AML-193 (cell line): ENCODE data around the gene CDK14.

Experiments
- DNase-seq, 2 experiments: peaks; one replicate each; lab custom pipeline; 2025; lab: John Stamatoyannopoulos, UW

The CDK14 gene

DNA sequence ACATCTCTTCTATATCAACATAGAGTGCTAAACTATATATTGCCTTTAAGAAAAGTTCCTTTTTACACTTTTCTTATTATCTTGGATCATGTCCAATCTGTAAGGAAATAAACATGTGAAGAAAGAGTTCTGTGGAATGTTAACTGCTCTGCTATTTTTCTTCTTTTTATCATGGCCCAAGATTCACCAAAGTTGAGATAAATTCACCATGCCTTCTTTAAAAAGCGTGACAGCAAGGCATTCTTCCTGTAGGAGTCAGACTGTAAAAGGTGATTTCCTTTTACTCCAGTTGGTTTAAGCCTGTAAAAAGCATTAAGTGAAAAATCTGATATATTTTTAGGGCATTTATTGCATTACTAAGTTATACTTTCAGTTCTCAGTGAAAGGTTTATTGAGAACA, 502.4 kb downstream of the CDK14 start:
- DNase-seq = no peak

DNA sequence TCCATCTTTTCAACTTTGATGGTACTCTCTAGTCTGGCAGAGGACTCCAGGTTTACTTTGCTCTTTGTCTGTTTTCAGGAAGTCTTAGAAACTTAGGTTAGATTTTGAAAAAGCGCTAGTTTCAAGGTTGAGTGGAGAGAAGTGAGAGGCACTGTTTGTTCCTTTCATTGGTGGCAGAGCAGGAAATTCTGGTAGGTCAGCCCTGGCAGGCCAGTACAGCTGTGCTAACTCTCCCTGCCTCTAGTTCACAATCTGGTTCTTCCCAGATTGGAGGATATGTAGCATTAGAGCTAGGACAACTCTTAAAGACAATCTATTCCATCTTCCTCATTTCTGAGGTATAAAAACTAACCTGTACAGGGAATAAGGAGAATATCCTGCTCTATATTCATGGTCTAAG, 507.2 kb downstream of the CDK14 start:
- no peak for DNase-seq

DNA sequence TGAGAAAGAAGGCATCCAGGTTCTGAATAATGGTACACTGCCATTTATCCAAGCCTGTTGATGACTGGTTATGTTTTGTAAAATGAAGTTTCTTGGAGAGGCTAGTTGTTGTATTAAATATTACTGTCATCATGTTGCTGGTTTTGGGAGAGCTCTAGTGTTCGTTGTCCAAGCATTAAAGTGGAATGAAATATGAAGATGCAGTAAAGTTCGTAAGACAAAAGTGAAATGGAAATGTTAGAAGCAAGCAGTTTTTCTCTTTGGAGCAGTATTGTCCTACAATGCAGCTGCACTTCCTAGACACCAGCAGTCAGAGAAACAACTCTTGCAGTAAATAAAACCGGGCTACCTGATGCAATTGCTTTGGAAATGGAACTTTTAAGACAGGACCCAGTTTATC, 511.3 kb downstream of the CDK14 start:
- no peak for DNase-seq

DNA sequence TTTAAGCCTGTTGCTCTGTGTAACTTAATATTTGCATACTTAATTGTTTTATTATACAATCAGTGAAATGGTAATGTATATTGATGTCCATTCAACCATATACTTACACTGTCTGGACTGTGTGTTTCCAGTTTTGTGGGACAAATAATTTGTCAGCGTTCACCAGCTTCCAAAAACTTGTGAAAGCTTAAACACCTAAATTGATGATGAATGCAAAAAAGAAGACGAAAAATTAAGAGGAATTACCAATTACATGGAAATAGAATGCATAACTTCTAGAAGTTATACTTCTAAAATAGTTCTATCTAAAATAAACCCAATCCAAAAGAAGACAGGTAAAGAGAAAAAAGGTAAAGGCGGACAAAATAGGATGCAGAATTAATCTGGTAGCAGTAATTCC, 513.1 kb downstream of the CDK14 start:
- DNase-seq = no peak

DNA sequence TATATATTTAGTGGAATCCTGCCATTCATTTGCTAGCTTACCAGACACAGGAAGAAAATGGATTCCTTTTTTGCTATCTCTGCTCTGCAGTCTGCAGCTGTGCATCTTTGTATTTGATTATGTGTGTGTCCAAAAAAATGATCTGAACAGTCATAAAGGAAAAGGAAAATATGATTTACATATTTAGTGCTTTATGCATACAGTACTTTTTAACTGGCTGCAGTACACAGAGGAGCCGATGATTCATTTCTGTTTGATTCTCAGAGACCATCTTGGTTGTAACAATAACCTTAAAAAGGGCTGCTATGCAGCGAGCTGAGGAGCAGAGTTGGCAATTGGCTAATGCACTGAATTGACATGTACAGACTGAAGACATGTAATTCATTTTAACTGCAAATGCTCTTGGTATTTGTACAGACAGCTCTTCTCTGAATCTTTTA, 516.8 kb downstream of the CDK14 start:
- no peak for DNase-seq

DNA sequence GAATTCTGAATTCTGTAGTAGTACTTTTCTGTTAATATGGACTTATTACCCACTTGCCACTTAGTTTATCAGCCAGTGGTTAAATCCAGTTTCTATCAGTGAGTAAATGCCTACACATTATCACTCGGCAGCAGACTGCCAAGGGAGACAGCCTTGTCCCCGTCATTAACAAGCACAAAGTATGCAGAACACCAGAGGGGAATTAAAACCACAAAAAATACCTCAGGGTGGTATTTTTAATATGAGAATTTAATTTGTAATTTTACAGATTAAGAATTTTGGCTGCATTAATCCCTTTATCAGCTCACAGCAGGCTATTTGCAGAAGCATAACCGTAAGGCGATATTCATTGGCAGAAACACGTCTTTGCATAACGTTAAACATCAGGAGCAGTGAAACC, 518.1 kb downstream of the CDK14 start:
- no peak for DNase-seq

DNA sequence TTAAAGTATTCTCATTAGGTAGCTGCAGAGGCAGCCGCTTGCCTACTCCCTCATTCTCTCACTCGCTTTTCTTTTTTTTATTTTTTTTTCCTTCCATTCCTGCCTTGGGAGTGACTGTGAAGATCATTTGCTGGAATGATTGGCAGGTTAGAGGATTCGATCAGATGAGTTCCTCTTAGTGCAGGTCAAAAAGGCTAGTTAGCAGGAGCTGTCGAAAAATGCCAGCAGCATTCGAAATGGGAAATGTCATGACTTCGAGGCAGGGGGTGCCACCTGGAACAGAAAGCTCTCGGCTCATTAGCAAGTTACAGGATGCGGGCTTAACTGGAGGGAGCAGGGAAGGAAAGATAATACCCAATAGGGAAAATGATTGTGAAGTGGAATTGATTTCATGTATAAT, 530.6 kb downstream of the CDK14 start:
- no peak for DNase-seq

DNA sequence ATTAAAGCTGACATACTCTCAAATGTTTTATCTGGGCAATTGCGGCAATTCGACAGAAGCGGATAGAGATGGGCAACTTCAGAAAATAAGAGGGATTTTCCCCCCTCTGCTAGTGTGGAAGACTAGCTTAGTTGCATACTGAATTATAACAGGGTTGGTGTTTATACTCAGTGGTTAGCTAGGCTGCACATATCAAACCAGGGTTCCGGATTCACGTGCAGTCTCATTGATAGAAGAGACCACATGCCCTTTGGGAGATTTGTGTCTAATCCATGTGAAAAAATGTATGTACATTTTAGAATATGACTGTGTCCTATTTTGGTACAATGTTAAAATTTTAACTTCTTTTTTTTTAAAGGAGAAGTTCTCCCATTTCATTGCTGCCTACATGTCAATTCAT, 531.2 kb downstream of the CDK14 start:
- no peak for DNase-seq

DNA sequence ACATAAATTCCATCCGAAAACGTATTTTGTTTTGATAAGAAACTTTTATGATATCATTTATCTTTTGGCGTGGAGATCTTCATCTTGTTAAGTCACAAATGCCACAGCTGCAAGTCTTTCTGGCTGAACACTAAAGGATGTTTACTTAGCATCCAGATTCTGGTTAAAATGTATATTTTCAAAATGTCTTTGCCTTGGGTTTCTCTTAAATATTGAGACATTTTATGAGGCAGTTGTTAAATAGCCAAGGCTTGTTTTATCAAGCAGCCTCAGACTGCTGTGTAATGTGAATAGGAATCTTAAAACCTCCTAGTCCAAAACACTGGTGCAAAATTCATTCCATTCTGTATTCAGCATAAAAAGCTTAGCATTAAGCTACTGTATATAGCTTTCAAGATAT, 531.8 kb downstream of the CDK14 start:
- no peak for DNase-seq

DNA sequence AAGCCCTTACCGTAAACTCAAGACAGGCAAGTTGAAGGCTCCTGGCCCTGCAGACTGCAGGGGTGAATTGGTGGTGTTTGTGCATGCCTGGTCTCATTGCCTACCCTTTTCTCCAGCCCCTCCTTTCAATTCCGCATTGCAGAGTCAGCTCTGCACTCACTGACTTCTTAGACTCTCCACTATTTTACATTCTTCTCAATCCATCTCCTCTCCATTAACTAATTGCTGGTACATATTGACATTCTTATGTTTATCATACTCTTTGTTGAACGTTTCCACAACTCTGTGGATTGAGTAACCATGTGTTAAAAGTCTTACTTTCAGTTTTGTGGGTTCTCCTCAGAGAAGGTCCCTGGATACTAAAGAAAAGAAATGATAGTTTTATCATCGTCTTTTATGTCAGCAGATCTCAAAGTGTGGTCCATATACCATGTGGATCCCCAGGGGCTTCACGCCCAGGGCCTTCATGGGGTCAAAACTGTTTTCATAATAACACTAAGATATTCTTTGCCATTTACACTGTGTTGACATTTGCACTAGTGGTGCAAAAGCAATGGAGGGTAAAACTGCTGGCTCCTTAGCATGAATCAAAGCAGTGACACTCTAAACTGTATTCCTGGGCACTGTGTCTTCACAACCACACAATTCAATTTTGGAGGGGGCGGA, 532.7 kb downstream of the CDK14 start:
- no peak for DNase-seq

DNA sequence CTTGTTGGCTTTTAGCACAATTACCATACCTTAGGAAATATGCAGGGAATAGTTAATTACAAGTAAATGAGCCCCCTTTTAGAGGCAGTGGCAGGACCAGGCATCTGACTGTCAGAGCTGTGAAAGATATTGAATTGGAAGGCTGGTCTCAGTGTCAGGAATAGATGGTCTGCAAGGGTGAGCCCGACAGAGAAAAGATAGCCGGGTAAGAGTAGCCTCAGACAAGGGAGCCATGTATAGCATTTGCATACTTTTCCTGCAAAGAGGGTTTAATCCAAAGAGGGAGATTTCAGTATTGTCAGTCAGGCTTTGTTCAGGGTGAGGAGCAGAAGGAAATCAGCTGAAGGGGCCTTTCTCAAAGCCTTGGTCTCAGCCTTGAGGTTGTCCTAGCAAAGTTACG, 539.2 kb downstream of the CDK14 start:
- no peak for DNase-seq

DNA sequence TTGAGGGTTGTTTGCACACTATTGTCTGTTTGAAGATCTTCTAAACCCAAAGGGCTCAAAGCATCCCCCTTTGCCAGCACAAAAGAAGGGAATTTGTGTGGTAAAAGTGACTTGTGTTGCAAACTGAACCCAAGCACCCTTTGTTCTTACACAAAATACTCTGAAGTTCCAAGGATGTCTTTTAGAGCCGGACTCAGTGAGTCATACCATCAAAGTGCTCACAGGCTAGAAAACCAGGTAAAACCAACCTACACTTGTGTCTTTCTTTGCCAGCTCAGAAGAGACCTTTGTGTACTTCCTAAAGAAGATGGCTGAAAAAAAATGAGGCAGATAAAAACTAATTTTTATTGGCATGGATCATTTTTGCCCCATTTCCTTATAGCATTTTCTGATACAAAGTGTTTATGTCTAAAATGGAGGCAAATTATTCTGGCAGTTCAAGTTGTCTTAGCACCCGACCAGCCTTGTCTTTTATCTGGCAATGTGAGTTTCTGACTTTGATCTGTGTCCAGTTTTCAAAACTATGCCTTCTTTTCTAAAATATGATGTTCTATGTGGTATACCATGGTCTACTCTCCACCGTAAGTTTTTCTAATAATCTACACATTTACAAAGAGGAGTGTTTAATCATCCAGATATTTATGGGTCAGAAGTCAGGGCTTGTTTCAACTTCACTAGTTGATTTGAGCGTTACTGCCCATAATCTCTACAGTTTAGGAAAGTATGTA, 539.7 kb downstream of the CDK14 start:
- DNase-seq = no peak

DNA sequence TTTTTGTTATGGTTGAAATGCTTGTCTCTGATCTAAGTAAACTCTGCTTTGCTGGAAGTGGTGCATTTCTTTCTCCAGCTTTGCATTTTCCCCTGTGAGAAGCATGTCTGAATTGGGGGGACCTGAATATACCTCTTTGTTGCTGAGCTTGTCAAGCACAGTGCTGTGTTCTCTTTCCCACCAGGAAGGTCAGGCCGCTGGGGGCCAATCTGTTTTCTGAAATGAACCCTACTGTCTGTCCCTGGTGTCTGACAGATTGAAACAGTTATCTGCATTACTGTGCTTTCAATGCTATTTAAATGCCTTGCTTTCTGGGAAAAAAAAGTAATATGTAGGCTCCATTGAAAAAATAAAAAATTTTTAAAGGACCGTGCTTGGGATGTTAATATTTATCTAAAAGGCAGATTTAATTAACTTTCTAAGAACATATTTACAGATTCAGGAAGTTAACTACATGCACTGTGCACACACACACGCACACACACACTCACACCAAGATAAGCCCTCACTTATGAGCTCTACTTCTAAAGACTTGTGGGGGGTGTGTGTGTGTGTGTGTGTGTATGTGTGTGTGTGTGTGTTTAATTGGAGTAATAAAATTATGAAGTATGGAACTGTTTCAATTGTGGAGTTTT, 541.1 kb downstream of the CDK14 start:
- no peak for DNase-seq

DNA sequence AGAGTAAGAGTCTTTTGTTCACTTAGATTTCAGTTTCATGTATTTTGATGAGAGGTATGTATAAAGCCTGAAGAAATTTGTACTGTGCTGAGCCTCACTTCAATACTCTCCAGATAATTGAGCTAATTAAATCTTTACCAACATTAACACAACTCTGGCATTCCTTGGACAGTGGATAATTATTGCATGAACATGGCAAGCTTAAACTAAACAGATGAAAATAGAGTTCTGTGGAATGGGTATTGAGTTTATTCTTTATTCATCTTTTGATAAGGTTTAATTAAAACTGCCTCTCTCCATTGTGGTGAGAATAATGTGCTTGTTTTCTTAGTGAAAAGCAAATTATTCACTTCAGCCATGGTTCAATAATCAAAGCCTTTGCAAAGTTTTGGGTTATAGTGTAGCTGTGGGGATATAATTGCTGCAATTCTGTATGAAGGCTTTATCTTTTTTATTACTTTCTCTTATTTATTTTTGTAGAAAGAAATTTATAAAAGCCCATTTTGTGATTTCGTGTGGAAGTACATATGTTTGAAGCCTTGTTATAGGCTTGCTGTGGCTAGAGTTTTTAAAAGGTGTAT, 541.8 kb downstream of the CDK14 start:
- no peak for DNase-seq

DNA sequence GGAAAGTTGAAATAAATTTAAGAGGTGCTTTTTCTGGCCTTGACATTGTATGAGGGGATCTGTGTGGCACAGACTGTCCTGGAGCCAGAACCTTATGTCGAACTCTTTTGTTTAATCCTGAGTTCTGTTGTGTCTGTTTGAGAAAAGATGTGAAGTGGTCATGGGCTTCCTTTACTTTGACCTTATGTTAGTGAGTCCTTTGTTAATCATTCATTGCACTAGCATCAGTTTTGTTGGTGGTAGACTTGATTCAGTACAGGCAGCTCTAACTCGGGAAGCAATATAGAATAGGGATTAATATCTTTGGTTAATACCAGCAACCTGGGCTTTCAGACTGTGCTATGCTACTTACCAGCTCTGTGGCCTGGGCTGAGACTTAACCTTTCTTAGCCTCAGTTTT, 544.2 kb downstream of the CDK14 start:
- no peak for DNase-seq

DNA sequence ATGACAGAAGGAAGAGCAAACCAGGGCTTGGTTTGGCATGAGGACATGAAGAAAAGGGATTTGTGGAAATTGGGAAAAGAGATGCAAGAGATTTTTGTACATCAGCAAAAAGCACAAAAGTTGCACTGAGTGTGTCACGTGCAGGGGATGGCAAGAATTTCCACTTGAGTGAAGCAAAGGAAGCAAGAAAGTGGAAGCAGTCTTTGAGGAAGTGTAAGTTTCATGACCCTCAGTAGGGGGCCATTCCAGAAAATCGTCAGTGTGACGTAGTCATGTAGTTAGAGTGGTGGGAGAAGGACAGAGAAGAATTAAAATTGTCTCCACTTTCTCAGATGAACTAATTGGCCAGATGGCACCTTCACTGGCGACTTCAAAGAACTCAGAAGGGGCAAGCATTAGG, 544.9 kb downstream of the CDK14 start:
- no peak for DNase-seq

DNA sequence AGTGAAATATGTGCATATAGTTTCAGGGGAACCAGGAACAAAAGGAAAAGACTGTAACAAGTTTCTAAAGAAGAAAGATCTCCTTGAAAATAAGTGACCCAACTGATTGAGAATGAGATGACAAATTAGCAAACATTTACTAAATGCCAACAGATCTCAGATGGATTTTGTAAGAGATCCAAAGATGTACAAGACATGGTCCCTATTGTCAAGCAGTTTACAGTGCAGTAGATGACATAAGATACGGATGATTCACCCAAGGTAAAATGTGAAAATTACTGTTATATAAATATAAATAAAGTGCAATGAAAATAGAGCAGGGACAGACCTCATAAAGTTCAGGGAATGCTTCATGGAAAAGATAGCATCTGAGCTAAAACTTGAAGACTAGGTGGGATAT, 546.6 kb downstream of the CDK14 start:
- DNase-seq = no peak

DNA sequence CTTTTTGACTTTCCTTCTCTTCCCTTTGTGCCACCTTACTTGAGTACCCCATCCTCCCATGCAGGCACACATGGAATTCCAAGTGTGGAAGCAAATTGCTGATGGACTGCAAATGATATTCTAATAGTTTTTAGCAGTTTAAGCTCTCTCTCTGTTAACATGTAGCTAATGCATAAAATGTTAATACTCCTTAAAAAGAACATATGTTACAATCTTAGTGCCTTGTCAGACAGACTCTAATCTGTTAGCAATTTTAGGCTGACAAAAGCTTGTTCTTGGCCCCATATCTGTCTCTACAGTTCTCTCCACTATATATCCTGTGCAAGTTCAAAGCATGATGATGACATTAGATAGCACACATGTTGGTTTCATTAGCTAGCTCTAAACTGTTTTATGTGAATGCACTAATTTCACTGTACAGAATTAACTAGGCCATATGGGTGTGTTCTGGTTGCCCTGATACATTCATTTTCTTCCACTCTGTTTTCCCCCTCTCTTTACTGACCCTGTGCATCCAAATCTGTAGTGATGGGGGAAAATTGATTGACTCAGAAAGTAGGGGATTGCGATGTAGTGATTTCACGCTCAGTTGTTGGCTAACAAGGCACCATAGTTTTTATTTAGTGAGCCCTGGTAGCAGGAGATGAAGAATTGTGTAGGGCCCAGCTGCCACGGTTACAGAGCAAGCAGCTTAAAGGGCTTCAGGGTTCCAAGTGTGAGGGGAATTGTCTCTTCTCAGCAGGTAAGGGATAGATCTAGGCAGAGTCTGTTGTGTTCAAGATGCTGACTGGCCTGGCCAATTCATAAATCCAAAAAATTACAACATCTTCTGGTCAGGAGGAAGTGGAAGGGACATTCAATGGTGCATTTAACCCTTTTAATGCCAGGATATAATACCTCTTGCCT, 553.5 kb downstream of the CDK14 start:
- no peak for DNase-seq

DNA sequence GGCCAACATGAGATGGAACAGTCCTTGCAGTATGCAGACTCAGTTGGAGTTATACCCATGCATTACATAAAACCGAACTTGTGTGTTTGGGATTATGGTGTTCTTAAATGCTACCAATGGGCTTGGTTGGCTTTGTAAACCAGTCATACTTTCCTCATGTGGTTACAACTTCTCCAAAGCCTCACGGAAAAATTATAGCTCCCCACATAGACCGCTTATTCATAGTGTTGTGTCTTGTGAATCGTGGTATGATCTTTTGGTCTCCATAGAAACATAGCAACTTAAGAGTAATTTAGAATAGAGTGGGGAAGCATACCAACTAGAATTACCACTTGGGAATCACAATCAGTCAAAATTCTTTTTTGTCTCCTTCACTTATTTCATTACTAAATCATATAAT, 555.8 kb downstream of the CDK14 start:
- no peak for DNase-seq

DNA sequence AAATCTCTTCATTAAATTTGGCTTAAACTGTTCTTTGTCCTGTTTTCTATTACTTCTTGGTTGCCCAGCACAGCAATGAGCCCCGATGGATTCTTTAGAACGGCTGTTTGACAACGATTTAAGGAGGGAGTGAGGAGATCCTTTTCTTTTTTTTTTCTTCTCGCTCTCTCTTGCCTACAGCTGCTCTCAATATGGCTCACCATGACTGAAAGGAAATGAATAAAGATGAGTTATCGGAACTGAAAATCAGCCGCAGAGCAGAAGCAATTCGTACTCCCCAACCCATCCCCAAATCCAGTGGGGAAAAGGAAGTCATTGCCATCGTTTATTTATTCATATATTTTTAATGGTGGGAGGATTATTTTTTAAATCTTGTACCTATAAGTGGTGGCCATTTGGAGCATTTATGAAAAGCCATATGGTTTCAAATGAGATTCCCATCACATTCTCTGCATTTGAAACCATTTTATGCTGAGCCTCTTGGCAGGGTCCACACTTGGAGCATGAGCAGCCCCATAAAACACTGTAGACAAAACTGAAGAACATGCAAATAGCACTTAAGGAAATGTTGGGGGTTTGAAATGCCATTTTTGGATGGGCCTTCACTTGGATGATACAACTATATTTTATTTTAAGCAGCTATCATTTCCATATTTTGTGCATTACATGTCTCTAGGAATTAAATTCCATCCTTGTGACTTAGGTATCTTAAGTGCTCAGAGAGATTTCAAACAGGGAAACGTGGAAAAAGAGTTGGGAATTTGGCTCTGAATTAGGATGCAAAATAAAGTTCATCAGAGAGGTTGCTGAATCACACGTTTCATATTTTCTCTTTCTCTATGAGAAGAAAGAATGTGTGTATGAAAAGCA, 560.4 kb downstream of the CDK14 start:
- no peak for DNase-seq
